GM12874 (cell line): ENCODE data around the gene SLC25A47.
A peak's percentile ranks its signal among the peaks of the same experiment; 100 is the strongest.

Experiments used
- CTCF ChIP-seq: IDR thresholded peaks from 2 replicates; pipeline ENCODE4 v1.5.1; 2011; ENCODE audit warnings: low read depth, mild to moderate bottlenecking, control low read depth, low read length, moderate library complexity; ENCODE audit not compliant: insufficient read depth

The SLC25A47 gene

GRCh38 chr14:100297320-100298300 is 25.5 kb upstream of the SLC25A47 start:
- TF ChIP-seq CTCF: no peak

- no peak for TF ChIP-seq CTCF
Observed at GRCh38 chr14:100298551-100299237, 24.4 kb upstream of the SLC25A47 start.

- no peak for TF ChIP-seq CTCF
Observed at GRCh38 chr14:100299238-100299560, 23.9 kb upstream of the SLC25A47 start.

GRCh38 chr14:100302616-100303015 is 20.5 kb upstream of the SLC25A47 start:
- no peak for TF ChIP-seq CTCF

- TF ChIP-seq CTCF: peak; percentile 75
Observed at GRCh38 chr14:100303179-100303578, 20.0 kb upstream of the SLC25A47 start.

- TF ChIP-seq CTCF: no peak
Observed at GRCh38 chr14:100303925-100304324, 19.2 kb upstream of the SLC25A47 start.

- no peak for TF ChIP-seq CTCF
Observed at GRCh38 chr14:100304825-100305323, 18.3 kb upstream of the SLC25A47 start.
